RCC 7860 (cell line): ENCODE data around the gene RAD51C.
"Not testable (repeated sequence)": the region's sequence is repeated elsewhere in the genome, so short reads cannot be mapped to it uniquely, and the experiment has no call there.

Experiments used
- DNase-seq: peaks from one replicate; pipeline ENCODE4 v3.0.0-alpha.2; 2015; ENCODE audit warnings: low spot score
- FAIRE-seq: peaks from 2 replicates; lab custom pipeline; 2012; peaks lifted over from hg19 to GRCh38; lab: Jason Lieb, UNC

The RAD51C gene

GRCh38 chr17:58692239-58693055 is at the start of gene RAD51C:
Gene RAD51C (plus strand): TSS chr17:58692602. CDS start chr17:58692644, 42 bp downstream.
- DNase-seq (peak; percentile 56), FAIRE-seq (no peak)

- FAIRE-seq (no peak), DNase-seq (peak; percentile 67)
Measured at GRCh38 chr17:58643147-58643546, 49.3 kb upstream of the RAD51C start.

DNA sequence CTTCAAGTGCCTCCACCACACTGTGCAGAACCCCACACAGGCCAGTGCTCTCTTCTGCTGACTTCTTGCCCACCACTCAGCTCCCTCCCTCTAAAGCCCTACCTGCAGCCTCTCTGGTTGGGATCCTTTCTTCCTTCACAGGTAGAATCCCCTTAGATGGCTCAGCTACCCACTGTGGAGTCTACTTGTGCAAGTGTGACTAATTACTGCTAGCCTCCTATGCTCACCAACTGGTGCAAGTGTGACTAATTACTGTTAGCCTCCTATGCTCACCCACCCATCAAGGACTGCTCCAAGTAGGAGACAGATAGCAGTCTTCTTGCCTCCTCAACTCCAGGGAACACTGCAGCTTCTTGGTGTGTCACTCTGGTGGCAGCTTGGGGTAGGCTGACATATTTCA is 44.2 kb upstream of the RAD51C start:
- FAIRE-seq (no peak), DNase-seq (no peak)

GRCh38 chr17:58657962-58658803 is 34.2 kb upstream of the RAD51C start:
- DNase-seq, FAIRE-seq: not testable (repeated sequence)

- DNase-seq (peak; percentile 91), FAIRE-seq (no peak)
Measured at GRCh38 chr17:58658804-58659713, 33.3 kb upstream of the RAD51C start.

DNA sequence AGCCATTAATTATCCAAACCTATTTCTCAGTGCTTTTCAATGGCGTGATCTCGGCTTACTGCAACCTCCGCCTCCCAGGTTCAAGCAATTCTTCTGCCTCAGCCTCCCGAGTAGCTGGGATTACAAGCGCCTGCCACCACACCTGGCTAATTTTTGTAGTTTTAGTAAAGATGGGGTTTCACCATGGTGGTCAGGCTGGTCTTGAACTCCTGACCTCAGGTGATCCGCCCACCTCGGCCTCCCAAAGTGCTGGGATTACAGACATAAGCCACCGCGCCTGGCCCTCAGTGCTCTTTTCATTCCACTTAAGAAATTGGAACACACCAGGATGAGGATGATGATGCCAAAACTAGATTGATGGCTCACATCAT is 32.7 kb upstream of the RAD51C start:
- not testable (repeated sequence) for DNase-seq, FAIRE-seq

DNA sequence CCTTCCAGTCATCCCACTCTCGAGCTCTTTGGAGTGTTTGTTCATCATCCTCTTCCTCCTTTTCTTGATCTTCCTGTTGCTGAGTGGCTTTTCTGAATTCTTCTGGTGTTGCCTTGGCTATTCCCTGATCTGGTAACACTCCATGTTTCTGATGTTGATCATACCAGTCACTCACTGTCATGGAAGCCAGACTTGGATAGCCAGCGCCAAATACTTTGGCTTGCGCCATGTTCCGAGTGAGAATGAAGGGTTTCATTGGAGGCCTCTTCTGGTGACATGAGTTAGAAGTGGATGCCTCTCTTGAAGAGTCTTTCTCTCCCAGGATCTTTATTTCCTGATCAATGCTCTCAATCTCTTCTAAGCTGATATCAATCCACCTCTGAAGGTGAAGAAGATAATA is 31.8 kb upstream of the RAD51C start:
- FAIRE-seq (no peak), DNase-seq (no peak)

DNA sequence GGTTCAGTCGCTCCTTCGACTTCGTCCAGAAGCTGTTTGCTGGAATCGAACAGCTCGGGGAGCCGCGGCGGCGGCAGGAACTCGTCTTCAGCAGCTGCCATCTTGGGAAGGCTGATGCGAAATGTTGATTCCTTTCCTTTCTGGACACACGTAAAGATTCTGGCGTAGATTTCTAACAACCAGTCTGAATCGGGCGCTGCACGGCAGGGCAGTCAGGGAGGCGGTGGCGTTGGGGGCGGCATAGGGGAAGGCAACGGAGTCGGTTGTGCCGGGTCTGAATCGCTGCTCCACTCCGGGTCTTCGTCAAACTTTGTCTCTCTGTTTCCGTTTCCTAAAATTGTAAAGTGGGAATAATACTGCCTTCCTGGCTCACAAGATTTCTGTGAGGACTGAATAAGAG is 30.9 kb upstream of the RAD51C start:
- DNase-seq, result no peak
- no peak for FAIRE-seq

DNA sequence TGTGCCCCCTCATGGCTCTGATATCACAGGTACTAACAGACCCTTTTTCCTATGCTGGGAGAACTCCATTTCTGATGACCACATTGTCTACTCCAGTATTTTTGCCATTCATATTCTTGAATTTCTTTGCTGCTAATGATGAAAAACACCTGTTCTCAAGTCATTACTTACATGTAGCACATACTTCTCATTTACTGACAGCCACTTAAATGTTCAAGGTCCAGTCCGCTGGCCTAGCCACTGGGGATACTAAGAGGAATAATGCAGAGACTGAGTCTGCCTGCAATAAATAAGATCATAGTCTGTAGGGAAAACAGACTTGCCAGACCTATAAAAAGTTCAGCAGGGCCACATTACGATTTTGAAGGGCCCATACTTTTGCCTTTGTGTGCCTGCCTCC is 28.1 kb upstream of the RAD51C start:
- DNase-seq, result no peak
- no peak for FAIRE-seq

- FAIRE-seq (no peak), DNase-seq (no peak)
Measured at GRCh38 chr17:58665946-58666857, 26.2 kb upstream of the RAD51C start.

- DNase-seq (no peak), FAIRE-seq (no peak)
Measured at GRCh38 chr17:58666858-58667267, 25.5 kb upstream of the RAD51C start.

- FAIRE-seq (peak; percentile 7), DNase-seq (peak; percentile 34)
Measured at GRCh38 chr17:58667934-58668597, 24.3 kb upstream of the RAD51C start.

DNA sequence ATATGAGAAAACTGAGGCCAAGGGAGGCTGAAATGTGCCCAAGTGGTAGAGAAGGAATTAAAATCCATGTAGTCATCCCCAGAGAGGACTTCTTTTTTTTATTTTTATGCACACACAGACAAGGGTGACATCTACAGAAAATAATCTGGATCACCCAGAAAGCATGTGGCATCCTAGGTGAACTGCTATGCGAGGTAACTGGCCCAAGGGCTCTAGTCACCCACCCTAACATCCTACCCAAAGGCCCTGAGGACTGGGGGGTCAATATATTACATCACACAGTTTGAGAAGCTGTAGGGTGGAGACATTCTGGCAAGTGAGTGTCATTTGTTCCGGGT is 23.8 kb upstream of the RAD51C start:
- DNase-seq (no peak), FAIRE-seq (no peak)

- DNase-seq (no peak), FAIRE-seq (no peak)
Measured at GRCh38 chr17:58669853-58670252, 22.5 kb upstream of the RAD51C start.

DNA sequence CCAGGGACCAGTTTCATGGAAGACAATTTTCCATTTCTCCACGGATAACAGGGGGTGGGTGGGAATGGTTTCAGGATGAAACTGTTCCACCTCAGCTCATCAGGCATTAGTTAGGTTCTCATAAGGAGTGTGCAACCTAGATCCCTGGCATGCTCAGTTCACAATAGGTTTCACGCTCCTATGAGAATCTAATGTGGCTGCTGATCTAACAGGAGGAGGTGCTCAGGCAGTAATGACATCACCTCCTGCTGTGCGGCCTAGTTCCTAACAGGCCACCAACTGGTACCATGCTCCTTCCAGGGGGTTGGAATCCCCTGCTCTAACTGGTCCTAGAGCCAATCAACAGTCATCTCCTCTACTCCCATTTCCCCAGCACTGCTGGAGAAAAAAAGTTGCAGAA is 20.4 kb upstream of the RAD51C start:
- no peak for FAIRE-seq

GRCh38 chr17:58677194-58677880 is 15.1 kb upstream of the RAD51C start:
- FAIRE-seq (no peak), DNase-seq (no peak)

More for the DNA sequence above, 20.4 kb upstream of the RAD51C start:
- DNase-seq, result no peak

DNA sequence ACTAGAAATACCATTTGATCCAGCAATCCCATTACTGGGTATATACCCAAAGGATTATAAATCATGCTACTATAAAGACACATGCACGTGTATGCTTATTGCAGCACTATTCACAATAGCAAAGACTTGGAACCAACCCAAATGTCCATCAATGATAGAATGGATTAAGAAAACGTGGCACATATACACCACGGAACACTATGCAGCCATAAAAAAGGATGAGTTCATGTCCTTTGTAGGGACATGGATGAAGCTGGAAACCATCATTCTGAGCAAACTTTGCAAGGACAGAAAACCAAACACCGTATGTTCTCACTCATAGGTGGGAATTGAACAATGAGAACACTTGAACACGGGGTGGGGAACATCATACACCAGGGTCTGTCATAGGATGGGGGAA is 14.1 kb upstream of the RAD51C start:
- FAIRE-seq, DNase-seq: not testable (repeated sequence)

DNA sequence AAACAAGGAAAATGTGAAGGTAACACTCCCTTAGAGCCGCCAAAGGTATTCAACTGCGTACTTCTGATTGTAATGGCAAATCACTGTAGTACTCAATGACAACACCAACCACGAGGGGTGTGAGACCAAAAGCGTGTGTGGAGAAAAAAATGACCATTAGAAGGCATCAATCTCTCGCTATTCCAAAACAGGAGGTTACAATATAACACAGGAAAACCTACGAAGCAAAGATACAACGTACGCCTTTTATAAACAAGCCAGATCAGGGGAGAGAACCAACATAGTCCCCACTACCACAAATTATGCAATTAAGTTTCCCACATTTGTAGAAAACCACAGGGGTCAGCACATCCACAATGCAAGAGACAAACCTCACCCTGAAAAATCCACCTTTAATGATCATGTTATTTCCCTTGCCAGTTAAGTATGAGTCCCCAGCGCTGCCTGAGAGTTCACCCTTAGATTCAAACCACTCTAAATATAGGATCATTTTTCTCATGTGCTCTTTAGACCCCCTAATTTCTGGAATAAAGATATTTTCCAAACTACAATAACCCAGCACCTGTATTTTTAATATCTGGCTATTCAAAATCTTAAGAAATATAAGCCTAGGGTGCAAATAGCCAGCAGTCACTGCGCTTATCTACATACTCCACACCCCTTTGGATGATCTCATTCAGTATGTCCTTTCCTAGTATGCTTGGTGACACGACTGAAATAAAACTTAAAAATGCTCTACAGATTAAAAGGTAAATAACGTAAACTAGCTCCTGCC is 13.0 kb upstream of the RAD51C start:
- FAIRE-seq (no peak), DNase-seq (peak; percentile 56)
